8988T (cell line): ENCODE data around the gene NEK2.
"Not testable (repeated sequence)": the region's sequence is repeated elsewhere in the genome, so short reads cannot be mapped to it uniquely, and the experiment has no call there.

Source experiments
- DNase-seq: peaks from one replicate; pipeline ENCODE4 v3.0.0; 2011

NEK2 gene

DNA sequence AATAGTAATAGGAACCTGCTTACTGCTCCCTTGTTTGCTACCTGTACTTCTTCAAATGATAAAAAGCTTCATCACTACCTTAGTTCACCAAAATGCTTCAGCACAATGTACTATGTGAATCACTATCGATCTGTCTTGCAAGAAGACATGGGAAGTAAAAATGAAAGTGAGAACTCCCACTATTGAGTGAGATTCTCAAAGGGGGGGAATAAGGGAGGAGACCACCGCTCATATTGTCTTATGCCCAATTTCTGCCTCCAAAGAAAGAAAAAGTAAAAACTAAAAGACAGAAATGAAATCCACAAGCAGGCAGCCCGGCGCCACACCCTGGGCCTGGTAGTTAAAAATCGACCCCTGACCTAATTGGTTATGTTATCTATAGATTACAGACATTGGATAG, 18.5 kb upstream of the NEK2 start:
- DNase-seq, result not testable (repeated sequence)

DNA sequence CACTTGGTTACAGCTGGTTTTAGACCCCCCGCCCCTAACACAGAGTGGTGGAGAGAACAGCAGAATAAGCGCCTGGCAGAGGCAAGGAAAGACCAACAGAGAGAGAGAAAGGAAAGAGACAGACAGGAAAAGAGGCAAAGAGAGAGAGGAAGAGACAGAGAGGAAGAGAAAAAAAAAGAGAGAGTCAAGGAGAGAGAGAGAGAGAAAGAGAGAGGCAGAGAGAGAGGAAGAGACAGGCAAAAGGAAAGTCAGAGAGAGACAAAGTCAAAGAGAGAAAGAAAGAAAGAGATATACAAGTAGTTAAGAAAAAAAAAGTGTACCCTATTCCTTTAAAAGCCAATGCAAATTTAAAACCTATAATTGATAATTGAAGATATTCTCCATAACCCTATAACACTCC, 13.0 kb upstream of the NEK2 start:
- no peak for DNase-seq

DNA sequence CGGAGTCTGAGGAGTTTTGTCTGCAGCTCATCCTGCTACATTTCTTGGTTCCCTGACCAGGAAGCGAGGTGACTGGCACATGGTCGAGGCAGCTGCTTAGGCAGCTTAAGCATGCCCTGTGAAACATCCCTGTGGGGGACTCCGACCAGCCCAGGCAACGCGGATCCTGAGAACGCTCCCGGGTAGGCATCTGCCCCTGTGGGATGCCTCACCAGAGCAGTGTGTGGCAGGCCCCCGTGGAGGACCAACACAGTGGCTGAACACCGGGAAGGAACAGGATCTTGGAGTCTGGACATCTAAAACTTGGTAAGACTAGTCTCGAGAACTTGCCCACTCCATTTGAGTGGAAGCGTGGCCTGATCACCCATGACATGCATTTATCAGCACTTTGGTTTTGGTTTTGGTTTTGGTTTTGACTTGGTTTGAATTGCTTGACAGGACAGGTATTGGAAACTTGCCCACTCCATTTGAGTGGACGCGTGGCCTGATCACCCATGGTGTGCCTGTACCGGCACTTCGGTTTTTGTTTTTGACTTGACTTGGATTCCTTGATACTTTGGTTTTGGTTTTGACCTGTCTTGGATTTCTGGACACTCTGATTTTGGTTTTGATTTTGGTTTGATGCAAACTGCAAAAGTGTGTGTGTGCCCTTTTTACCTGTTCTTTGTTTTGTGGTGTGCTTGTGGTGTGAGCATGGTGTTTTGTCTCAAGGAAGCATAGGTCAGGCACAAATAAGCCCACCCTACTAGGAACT, 12.2 kb upstream of the NEK2 start:
- DNase-seq, result no peak

DNA sequence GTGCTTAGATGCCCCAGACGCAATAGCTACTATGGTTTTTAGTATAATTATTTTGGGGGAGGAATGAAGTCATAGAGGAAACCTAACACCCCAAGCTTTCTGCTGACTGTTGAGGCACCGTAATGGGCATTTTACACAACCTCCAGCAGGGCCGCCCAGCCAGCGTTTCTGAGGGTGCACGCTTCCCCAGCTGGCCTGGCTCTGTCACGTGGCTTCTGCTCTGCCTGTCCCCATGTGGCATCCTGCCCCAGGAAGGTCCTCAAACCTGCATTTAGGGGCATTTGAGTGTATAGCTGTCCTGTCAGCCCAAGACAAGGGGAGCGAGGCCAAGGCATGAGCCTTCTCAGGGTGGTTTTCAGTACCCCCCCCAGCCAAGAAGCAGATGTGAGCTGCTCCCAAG, 10.4 kb upstream of the NEK2 start:
- no peak for DNase-seq

DNA sequence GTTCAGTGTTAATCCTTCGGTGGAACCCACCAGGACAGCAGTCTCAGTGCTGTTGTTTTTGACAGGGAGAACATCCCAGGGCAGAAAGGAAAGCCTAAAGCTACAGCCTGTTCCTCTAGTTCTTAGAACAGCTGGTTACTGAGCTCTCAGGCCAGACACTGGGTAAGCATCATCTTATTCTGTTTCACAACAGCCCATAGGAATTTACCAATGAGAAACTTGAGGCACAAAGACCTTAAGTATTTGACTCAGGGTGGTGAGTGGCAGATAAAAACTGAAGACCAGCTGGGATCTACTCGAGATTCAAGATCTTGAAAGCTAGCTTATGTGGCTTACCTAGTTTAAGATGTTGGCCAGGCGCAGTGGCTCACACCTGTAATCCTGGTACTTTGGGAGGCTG, 9.4 kb upstream of the NEK2 start:
- DNase-seq, result no peak

DNA sequence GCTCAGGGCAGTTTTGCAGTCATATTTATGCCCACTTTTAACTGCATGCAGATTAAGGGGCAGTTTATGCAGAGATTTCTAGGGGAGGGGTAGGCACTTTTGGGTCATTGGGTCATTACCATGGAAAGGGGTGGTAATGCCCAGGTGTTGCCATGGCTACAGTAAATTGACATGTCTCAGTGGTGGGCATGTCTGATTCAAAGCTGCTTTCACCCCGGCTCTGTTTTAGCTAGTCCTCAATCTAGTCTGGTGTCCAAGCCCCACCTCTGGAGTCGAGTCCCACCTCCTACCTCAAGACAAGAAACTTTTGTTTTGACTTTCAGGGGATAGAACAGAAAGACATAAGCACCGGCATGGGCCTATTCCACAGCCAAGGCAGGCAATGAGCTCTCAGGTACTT, 8.9 kb upstream of the NEK2 start:
- no peak for DNase-seq

DNA sequence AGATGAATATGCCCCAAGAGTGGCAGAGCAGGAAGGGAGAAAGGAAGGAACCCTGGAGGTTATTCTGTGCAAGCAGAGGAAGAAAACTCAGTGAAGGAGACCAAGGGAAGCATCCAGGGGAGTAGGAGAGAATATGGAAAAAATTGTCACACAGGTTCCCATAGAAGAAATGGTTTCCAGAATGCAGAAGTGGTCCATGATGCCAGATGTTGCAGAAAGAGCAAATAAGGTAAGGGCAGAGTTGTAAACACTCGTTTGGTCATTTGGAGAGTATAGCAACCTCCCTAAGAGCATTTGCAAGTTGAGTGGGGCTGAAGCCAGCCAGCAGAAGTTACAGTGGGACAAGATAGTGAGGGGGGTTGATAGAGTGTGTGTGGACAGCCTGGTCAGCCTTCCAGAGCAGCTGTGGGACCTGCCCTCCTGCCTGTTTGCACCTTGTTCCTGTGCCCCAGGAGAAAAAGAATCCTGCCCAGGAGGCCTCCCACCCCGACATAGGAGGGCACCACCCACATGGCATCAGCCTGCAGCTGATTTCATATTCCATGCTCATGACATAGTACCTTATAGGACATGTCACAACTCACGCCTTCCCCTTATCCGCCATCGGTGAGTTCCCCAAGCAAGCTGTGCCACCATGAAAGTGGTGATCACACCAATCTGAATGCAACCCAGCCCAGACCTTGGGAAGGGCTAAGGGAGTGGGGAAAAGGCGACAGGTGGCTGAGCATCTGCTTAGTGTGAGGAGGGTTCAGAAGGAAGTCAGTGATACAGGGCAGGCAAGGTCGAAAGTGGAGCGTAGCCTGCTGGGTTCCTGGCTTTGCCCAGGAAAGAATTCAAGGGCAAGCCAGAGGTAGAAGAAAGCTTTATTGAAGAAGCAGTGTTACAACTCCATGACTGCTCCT, 8.2 kb upstream of the NEK2 start:
- DNase-seq, result no peak

DNA sequence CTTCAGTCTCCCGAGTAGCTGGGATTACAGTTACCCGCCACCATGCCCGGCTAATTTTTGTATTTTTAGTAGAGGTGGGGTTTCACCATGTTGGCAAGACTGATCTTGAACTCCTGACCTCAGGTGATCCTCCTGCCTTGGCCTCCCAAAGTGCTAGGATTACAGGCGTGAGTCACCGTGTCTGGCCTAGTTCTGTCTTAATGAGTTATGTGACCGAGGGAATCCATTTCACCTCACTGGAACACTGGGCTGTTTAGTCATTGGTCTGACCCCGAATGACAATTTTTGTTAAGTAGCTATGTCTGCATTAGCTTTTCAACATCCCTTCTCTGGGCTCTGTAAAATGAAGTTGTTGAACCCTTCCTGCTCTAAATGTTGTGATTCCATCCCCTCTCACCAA, 6.8 kb upstream of the NEK2 start:
- DNase-seq, result not testable (repeated sequence)

DNA sequence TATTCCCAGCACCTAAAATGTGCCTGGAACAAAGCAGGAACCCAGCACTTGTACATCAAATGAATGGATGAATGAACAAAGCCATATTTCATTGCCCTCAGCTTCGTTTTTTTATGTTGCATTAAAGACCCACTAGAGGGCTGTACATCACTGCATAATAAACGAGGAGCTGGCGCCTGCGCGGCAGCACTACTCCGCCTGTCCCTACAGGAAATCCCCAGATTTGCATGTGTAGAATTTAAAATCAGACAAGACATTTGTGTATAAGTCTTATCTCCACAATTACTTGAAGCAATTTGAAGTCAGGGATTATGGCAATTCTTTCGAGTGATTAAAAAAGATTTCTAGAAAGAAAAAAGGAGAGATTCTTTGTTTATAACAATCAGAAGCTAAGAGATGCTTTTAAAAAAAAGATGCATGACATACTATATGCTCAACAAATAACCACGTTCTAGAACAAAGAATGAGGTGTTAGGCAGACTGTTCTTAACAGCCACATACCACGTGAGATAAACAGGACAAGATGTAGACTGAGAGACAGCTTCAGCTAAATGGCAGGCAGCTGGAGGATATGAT, 5.4 kb upstream of the NEK2 start:
- peak; percentile 61 for DNase-seq

DNA sequence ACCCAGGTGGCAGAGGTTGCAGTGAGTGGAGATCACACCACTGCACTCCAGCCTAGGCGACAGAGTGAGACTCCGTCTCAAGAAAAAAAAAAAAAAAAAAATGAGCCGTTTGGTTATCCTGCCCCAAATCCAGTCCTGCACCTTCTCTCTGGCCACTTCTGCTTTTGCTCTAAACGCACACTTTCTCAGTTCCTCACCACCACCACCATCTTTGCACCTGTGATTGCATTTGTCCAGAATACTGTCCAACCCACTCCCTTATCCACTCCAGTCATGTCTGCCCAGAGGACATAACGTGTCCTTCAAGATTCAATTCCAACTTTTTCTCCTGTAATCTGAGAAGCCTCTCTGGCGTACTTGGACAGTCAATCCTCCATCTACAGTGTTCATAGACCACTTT, 2.2 kb upstream of the NEK2 start:
- DNase-seq, result no peak

DNA sequence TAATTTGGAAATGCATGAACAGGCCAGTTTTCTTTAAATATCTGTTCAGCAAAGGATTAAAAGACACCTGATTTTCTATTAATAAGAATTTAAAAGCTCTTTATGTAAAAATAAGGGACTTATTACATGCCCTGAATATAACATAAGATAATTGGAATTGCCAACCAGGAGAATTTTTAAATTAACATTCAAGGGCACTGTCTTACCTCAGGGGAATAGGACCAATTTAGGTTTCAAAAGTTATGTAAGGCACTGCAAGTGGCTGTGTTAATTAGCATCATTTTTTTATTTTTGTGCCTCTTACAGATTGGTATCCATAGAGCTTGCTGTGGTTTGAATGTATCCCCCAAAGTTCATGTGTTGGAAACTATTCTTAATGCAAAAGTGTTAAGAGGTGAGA, 1.3 kb upstream of the NEK2 start:
- no peak for DNase-seq

DNA sequence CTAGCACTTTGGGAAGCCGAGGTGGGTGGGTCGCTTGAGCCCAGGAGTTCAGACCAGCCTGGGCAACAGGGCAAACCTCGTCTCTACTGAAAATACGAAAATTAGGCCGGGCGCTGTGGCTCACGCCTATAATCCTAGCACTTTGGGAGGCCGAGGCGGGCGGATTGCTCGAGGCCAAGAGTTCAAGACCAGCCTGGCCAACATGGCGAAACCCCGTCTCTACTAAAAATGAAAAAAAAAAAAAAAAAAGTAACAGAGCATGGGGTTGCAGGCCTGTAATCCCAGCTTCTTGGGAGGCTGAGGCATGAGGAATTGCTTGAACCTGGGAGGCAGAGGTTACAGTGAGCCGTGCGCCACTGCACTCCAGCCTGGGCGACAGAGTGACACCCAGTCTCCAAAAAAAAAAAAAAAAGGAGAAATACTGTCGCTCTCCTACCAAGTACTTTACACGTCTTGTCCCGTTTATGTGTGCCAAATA, 724 bp upstream of the NEK2 start:
- no peak for DNase-seq

DNA sequence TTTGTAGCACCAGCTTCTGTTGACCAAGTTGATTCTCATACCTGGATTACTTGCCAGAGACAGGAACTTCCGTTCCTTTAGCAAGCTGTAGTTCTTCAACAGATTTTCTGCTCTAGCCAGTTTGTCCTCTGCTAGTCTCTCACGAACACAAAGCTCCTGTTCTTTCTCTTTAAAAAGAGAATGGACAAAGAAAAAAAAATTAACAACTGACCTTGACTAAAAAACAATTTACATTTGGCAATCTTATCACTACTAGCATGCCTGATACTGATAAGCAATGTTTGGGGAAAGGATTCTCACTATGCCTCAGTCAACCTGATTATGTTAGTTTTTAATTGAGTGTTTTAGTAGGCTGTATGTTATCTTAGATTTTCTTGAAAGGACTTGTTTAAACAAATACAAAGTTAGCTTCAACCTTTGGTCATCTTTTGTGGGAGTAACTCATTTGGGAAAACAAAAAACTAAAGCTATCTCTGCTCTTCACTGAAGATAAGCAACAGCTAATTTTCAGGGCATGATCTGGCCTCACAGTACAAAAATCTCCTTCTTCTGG, 8.3 kb downstream of the NEK2 start:
- no peak for DNase-seq

DNA sequence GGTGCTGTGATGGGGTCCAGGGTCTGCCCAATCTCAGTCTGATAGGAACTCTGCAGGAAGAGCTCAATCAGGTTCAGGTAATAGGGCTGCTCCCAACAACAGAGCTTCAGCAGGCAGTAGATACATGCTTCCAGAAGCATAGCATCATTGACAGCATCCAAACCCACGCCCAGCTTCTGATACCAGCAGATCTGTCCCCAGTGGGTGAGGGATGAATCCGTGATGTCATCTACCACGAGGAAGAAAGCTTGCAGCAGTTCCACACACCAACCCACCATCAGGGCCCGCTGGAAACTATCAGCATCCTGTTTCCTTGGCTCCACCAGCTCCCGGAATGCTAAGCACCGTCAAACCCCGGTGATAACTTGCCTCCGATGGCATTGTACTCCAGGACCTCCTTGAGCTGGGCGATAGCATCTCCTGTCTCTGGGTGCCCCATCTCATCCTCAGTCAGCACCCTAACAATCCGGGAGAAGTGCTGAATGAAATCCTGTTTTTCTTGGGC, 14.7 kb downstream of the NEK2 start:
- no peak for DNase-seq

DNA sequence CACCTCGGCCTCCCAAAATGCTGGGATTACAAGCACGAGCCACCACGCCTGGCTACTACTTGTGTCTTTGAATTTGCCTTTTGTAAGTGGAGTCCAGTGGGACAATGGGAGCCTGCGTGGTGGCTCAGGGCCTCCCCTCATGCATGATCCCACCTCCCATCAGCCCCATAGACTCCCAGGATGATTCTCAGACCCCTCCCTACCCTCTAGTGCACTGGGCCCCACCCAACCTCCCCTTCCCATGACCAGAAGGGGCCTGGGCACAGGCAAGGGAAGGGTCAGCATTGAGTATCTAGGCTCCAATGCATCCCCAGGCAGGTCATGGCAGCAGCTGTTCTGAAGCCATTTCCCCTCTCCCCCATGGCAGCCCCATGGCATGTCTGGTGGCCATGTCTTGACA, 18.7 kb downstream of the NEK2 start:
- no peak for DNase-seq

DNA sequence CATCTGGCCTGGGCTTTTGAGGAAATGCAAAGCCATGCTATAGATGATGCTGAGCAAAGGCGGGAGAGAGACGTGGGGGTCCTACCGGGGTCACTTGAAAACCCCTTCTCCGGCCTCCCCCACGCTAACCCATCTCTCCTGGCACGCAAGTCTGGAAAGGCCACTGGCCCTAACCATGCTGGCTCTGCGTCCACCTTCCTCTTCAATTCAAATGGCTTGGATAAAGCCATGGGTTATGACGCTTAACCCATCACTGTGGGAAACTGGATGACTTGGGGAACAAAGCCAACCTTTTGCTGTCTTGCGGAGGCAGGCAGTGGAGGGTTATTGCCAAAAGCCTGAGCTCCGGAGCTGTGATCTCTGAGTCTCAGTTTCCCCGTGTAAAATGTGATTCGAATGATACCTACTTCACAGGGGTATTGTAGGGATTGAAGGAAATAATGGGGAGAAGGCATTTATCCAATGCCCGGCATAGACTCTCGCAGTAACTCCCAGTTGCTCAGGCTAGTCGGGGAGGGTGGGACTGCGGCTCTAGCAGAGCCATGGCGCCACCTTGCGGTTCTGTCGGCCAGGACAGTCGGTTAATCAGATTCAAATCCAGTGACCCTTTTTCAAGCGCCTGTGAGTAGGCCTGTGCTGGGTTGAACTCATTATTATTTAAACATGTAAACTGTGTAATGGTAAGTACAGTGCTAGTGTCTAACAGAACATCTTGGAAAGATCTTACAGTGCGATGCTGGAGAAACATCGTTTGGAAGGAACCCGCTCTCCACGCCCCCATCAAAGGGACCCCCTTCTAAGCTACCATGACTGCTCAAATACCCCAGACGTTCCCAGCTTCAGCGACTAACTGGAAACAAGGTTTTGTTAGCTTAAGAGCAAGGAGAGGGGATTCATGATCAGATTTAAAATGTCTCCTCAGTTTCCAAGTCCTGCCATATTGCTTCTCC, 20.3 kb downstream of the NEK2 start:
- no peak for DNase-seq

DNA sequence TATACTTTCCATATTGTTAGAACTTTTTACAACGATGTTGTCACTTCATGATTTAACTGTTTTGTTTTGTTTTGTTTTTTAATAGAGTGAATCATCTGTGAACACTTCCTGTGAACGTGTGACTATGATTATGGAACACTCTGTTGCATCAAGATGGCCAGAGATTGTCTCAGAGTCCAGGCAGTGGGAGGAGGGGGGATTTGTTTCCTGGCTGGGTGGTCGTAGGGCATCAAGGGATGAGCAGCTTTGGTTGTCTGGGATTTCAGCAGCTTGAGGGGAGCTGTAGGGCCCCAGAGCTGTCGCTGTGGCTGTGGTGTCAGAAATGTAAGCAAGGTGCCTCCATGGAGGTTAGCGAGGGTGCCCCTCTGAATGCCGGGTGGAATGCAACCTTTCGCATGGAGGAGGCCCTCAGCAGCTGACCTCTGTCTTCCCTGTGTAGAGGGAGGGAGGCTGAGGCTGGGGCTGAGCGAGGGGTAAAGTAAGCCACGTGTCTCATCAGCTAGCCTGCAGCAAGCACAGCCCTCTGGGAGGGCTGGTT, 21.4 kb downstream of the NEK2 start:
- DNase-seq, result no peak

DNA sequence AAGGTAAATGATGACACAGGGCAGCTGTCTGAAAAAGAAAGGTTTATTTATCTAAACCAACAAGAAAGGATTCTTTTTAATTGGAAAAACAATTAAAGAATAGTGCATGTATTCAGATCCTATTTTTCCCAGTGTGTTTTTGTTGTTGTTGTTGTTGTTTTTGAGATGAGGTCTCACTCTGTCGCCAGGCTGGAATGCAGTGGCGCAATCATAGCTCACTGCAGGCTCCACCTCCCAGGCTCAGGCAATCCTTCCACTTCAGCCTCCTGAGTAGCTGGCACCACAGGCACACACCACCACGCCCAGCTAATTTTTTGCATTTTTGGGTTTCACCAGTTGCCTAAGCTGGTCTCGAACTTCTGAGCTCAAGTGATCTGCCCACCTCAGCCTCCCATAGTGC, 22.1 kb downstream of the NEK2 start:
- DNase-seq, result no peak

DNA sequence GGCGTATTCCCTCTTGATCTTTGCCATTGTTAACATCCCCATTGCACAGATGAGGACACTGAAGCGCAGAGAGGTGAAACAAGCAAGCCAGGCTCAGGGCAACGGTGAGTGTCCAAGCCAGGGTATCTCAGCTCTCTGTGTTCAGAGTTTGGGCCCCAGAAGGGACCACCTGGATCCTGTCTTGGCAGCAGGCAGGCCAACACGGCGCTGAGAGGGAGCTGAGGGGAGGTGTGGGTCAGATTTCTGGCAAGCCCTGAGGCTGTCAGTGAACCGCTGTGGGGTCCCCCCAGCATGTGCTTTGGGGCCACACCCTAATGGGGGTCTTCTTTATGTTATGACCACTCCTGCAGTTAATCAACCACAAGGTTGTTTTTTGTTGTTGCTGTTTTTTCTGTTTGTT, 23.1 kb downstream of the NEK2 start:
- no peak for DNase-seq

DNA sequence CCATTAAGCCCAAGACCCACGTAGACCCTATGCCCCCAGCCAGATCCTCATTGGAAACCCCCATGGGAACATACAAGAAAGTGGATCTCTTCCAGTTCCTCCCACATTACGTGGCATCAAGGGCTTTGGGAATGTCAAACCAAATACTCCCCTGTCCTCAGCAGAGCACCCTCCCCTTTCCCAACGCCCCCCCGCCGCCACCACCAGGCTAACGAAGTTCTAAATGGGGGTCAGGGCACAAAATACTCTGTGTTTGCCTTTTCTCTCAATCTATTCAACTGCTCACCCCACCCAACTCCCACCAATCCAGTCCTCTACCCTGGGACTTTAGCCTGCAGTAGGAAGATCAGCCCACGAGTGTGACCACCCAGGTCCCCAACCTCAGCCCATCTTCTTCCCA, 24.5 kb downstream of the NEK2 start:
- DNase-seq, result no peak

DNA sequence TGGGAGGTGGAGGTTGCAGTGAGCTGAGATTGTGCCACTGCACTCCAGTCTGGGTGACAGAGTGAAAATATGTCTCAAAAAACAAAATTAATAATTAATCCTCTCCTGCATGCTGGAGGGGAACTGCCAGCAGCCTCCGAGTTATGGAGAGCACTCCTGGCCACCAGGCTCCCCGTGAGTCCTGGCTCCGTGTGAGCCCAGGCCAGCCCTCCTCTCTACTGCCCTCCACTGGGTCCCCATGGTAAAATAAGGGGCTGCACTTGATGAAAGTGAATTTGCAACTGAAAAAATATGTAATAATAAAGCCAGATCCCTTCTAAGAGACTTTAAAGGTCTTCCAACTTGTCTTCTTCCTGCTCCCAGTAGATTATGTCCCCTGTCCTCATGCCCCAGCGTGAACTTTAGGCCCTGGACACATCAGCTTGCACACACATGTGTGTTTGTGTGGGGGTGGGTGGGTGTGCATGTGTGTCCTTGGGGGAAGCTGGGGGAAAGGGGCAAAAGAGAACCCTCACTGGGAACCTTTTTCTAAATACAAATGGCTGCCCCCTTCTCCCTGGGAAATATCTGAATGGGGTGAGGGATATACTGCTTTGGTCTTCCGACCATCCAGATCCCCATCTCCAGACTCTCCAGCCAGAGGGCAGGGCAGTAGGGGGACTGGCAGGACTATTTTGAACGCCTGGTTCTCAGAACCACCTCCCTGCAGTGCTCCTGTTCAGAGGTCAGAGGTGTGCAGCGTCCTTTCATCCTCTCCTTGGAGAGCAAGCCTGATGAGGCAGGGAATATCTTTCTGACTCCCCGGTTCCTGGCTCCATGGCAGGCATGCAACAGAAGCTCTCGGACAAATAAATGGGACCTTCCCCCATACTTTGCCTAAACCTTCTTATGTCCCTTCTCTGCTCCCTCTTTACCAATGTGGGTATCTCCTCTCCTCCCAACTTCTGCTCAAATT, 26.2 kb downstream of the NEK2 start:
- DNase-seq, result peak; percentile 65
